ENCODE measurements around the gene MUC5B.
"Not testable (repeated sequence)": the region's sequence is repeated elsewhere in the genome, so short reads cannot be mapped to it uniquely, and the experiment has no call there.

MUC5B gene

GRCh38 chr11:1181853-1182535, 40.9 kb upstream of the MUC5B start:
- no peak overlapping the region for H3K4me3 ChIP-seq (ENCODE audit: low read depth, low read length)
- TF ChIP-seq CTCF (IDR thresholded peaks at IDR 0.05; ENCODE audit: borderline replicate concordance, insufficient read depth, low read depth, low read length) = no peak

- not testable (repeated sequence) for H3K4me3 ChIP-seq (ENCODE audit: low read depth, low read length)
Observed at GRCh38 chr11:1184139-1184538, 38.7 kb upstream of the MUC5B start.

GRCh38 chr11:1188451-1189130, 34.3 kb upstream of the MUC5B start:
- H3K4me3 ChIP-seq (ENCODE audit: low read depth, low read length) = not testable (repeated sequence)

GRCh38 chr11:1189816-1190215, 33.0 kb upstream of the MUC5B start:
- not testable (repeated sequence) for H3K4me3 ChIP-seq (ENCODE audit: low read depth, low read length)

GRCh38 chr11:1191786-1192470, 30.9 kb upstream of the MUC5B start:
- H3K4me3 ChIP-seq (ENCODE audit: low read depth, low read length) = not testable (repeated sequence)

- H3K4me3 ChIP-seq (ENCODE audit: low read depth, low read length) = no peak overlapping the region
- no peak for TF ChIP-seq CTCF (IDR thresholded peaks at IDR 0.05; ENCODE audit: borderline replicate concordance, insufficient read depth, low read depth, low read length)
Observed at GRCh38 chr11:1192741-1193325, 30.0 kb upstream of the MUC5B start.

GRCh38 chr11:1193326-1194230, 29.3 kb upstream of the MUC5B start:
- H3K4me3 ChIP-seq (ENCODE audit: low read depth, low read length) = no peak overlapping the region

GRCh38 chr11:1194231-1194976, 28.5 kb upstream of the MUC5B start:
- no peak for TF ChIP-seq CTCF (IDR thresholded peaks at IDR 0.05; ENCODE audit: borderline replicate concordance, insufficient read depth, low read depth, low read length)
- H3K4me3 ChIP-seq (ENCODE audit: low read depth, low read length) = no peak overlapping the region

More at GRCh38 chr11:1193326-1194230, 29.3 kb upstream of the MUC5B start:
- TF ChIP-seq CTCF (IDR thresholded peaks at IDR 0.05; ENCODE audit: borderline replicate concordance, insufficient read depth, low read depth, low read length) = no peak
